Measurements from ENCODE around the gene PLXNA4.

GRCh38 chr7:132109769-132110168, 466.5 kb downstream of the PLXNA4 start:
- no peak for TF ChIP-seq REST (IDR thresholded peaks at IDR 0.05)
- no peak for TF ChIP-seq JUNB (IDR thresholded peaks at IDR 0.05)
- no peak for TF ChIP-seq BHLHE40 (IDR thresholded peaks at IDR 0.05; ENCODE audit: low read depth, low read length)
- TF ChIP-seq RAD21 (conservative IDR thresholded peaks at IDR 0.05 in 1 of 2, IDR thresholded peaks at IDR 0.05 in 1 of 2): no peak

Data from A549 (cell line).